ENCODE data around the gene ERRFI1. TPM values are rescaled to one million over a fixed set of nuclear protein-coding genes. Genes with fewer than 3 reads are reported as not detected.

The ERRFI1 gene
- total RNA-seq, 4 donors from 2014 or later, result 184 to 310 (median 254) TPM

DNA sequence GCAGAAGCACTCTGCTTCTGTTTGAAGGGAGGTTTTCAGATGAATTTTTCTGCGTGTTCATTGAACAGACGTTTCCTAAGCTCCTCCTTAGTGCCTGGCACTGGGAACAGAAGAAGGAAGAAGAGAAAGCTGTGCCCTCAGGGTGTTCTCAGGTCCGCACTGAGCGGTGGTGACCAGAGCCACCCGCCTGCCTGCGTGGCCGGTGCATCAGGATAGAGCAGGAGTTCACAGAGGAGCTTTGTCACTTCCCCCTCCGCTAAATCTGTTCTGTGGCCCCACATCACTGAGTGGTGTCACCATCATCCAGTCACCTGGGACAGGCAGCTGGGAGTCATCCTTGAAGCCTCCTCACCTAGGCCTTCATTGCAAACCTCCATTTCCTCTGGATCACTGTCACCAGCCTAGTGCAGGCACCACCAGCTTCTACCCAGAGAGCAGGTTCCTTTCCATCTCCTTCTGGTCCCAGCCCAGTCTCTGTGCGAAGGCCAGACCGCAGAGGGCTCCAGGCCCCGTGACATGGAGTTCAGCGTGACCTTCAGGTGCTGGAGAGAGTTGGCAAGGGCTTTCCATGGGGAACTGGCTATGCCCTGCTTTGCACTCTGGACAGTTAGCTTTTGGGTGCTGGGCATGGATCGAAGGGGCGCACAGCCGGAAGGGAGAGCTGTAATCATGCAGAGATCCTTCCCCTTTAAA, 42.9 kb downstream of the ERRFI1 start:
- TF ChIP-seq, protein P1, sequence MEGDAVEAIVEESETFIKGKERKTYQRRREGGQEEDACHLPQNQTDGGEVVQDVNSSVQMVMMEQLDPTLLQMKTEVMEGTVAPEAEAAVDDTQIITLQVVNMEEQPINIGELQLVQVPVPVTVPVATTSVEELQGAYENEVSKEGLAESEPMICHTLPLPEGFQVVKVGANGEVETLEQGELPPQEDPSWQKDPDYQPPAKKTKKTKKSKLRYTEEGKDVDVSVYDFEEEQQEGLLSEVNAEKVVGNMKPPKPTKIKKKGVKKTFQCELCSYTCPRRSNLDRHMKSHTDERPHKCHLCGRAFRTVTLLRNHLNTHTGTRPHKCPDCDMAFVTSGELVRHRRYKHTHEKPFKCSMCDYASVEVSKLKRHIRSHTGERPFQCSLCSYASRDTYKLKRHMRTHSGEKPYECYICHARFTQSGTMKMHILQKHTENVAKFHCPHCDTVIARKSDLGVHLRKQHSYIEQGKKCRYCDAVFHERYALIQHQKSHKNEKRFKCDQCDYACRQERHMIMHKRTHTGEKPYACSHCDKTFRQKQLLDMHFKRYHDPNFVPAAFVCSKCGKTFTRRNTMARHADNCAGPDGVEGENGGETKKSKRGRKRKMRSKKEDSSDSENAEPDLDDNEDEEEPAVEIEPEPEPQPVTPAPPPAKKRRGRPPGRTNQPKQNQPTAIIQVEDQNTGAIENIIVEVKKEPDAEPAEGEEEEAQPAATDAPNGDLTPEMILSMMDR (IDR thresholded peaks at IDR 0.05; ENCODE audit: low read depth), result no peak

DNA sequence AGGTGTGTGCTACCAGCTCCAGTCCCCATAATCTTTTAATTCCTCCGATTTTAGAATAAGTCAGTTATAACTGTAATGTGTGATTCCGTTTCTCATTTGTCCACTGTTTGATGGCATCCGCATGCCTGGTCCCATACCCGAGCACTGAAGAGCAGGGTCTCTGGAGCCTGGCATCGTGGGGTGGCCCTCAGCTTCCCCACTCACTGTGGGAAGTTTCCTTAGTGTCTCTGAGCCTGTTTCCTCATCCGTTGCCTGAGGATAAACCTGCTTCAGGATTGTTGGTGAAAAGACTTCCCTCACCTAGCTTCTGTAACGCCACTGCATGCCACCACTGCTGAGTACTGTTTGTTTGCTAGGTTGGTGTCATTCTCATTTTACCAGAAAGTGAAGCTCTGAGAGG, 45.1 kb downstream of the ERRFI1 start:
- TF ChIP-seq, protein P1 (IDR thresholded peaks at IDR 0.05; ENCODE audit: low read depth), result no peak

- TF ChIP-seq, protein P1 (IDR thresholded peaks at IDR 0.05; ENCODE audit: low read depth), result no peak
Observed at GRCh38 chr1:7975212-7975865, 50.8 kb downstream of the ERRFI1 start.

DNA sequence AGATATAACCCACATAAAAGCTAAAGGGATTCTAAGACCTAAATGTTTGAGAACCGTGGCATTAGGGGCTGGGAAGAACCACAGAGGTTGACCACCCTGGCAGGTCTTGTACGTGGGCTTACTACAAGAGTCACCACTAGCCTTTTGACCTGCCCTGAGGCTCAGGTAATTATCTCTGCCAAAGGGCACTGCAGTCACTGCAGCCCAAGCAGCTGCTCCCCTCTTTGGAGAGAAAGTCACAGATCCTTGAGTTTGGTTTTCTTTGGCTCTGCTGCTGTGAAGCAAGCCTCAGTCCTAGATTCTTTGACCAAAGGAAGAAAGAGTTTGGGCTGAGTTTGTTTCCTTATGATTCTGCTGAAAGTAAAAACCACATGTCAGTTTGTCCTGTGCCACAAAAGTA, 53.0 kb downstream of the ERRFI1 start:
- TF ChIP-seq, protein P1 (IDR thresholded peaks at IDR 0.05; ENCODE audit: low read depth), result no peak

GRCh38 chr1:7972285-7972684, 53.8 kb downstream of the ERRFI1 start:
- TF ChIP-seq, protein P1 (IDR thresholded peaks at IDR 0.05; ENCODE audit: low read depth), result no peak

GRCh38 chr1:7971024-7971423, 55.1 kb downstream of the ERRFI1 start:
- TF ChIP-seq, protein P1 (IDR thresholded peaks at IDR 0.05; ENCODE audit: low read depth), result no peak

DNA sequence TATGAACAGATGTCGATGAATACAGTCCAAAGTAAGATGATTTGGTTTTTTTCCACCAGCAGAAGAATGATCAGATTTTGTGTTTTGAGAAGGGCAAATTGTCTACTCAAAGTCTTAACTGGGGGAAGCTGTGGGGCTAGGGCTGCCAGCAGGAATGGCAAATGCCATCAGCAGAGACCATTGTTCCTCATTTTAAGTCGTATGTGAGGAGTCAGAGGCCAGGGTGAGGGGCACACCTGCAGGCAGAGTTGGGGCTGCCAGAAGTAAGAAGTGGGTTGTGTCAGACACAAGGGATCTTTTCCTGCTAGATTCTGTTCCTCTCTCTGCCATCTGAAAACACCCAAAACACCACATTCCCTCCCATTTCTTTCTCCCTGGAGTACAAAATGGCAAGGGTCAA, 55.9 kb downstream of the ERRFI1 start:
- TF ChIP-seq, protein P1 (IDR thresholded peaks at IDR 0.05; ENCODE audit: low read depth), result no peak

Data from subcutaneous adipose tissue (tissue), 4 donors.